CD4-positive, alpha-beta T cell (primary cell): ENCODE measurements around the gene BSDC1. TPM values are rescaled to one million over a fixed set of nuclear protein-coding genes. Genes with fewer than 3 reads are reported as not detected.

Source experiments
- ATAC-seq: fragments of 200-7000 bp; cut with Tn5 transposase; one replicate; pipeline ENCODE4 v1.10.0; 2022; ENCODE audit warnings: mild to moderate bottlenecking; ENCODE audit not compliant: poor library complexity
- CTCF ChIA-PET: fragments of 350-600 bp; sonication (Branson Sonifier 250); formaldehyde crosslinking; loops from one replicate; lab custom pipeline; 2021; ENCODE audit warnings: antibody characterized with exemption, inconsistent platforms; lab: Charles Lee
- POLR2A ChIA-PET: fragments of 350-600 bp; sonication (Branson Sonifier 250); formaldehyde crosslinking; loops from one replicate; lab custom pipeline; 2021; ENCODE audit warnings: antibody characterized with exemption, inconsistent platforms; lab: Charles Lee
- DNase-seq, 14 experiments: peaks; one replicate each; pipeline ENCODE4 v3.0.0-alpha.2; 2013 to 2020; ENCODE audit warnings: mixed read lengths in 2 of 14
- H3K27ac ChIP-seq, 2 donors: one replicate each; pipeline versions ENCODE4 v1.5.1 to v1.7.0; 2013; ENCODE audit warnings: low read length in 2 of 2, low read depth in 1 of 2, mild to moderate bottlenecking in 1 of 2
- H3K27me3 ChIP-seq, 2 experiments: 1 replicate in 1 of 2; 2 replicates in 1 of 2; pipeline versions ENCODE4 v1.6.1 to v1.7.0; 2013; ENCODE audit warnings: low read length in 2 of 2, control low read depth in 1 of 2, mild to moderate bottlenecking in 1 of 2, moderate library complexity in 1 of 2; ENCODE audit not compliant: insufficient read depth in 2 of 2, control insufficient read depth in 1 of 2
- H3K36me3 ChIP-seq: one replicate; pipeline ENCODE4 v1.6.1; 2013; ENCODE audit warnings: low read length, control low read depth; ENCODE audit not compliant: insufficient read depth
- H3K4me1 ChIP-seq: one replicate; pipeline ENCODE4 v1.6.1; 2013; ENCODE audit warnings: low read length, control low read depth; ENCODE audit not compliant: insufficient read depth
- H3K4me3 ChIP-seq: one replicate; pipeline ENCODE4 v1.5.1; 2013; ENCODE audit warnings: mild to moderate bottlenecking, low read length, moderate library complexity
- H3K9me3 ChIP-seq, 2 experiments: 1 replicate in 1 of 2; 2 replicates in 1 of 2; pipeline versions ENCODE4 v1.6.1 to v1.7.0; 2013; ENCODE audit warnings: low read length in 2 of 2, mild to moderate bottlenecking in 2 of 2, control low read depth in 1 of 2, moderate library complexity in 1 of 2; ENCODE audit not compliant: control insufficient read depth in 1 of 2, insufficient read depth in 1 of 2
- H3K27ac Mint-ChIP-seq: one replicate; pipeline ENCODE4 v1.8.0; 2020; ENCODE audit warnings: mixed read lengths
- H3K27me3 Mint-ChIP-seq: one replicate; pipeline ENCODE4 v1.8.0; 2021; ENCODE audit warnings: mixed read lengths
- H3K36me3 Mint-ChIP-seq: one replicate; pipeline ENCODE4 v1.8.0; 2021; ENCODE audit warnings: low read depth, mixed read lengths
- H3K4me1 Mint-ChIP-seq: one replicate; pipeline ENCODE4 v1.8.0; 2021; ENCODE audit warnings: low read depth, mixed read lengths
- H3K4me3 Mint-ChIP-seq: one replicate; pipeline ENCODE4 v1.8.0; 2020; ENCODE audit warnings: mild to moderate bottlenecking, mixed read lengths
- H3K9me3 Mint-ChIP-seq: one replicate; pipeline ENCODE4 v1.8.0; 2020; ENCODE audit warnings: mixed read lengths
- intact Hi-C, 2 experiments: fragments of 100-400 bp; cut with DNase I in 1 of 2; cut with micrococcal nuclease in 1 of 2; formaldehyde crosslinking; loops; one replicate each; pipeline versions ENCODE4 v1.15.1 to v1.9.0; 2023 to 2025; cut with DNase I, micrococcal nuclease
- total RNA-seq, 174 experiments: library from RNA in 2 of 174; stranded (reverse) in 2 of 174; gene quantifications; one replicate each; pipeline ENCODE4 v1.2.3 and lab custom pipeline; 2021 to 2026
- TF ChIP-seq, protein P1 (sequence below): fragments of 200-600 bp; IDR thresholded peaks from one replicate; pipeline ENCODE4 v1.8.0; 2022; ENCODE audit warnings: antibody characterized with exemption, mild to moderate bottlenecking

Gene BSDC1
- total RNA-seq, 2 experiments from 2014 or later: 186 to 190 TPM

DNA sequence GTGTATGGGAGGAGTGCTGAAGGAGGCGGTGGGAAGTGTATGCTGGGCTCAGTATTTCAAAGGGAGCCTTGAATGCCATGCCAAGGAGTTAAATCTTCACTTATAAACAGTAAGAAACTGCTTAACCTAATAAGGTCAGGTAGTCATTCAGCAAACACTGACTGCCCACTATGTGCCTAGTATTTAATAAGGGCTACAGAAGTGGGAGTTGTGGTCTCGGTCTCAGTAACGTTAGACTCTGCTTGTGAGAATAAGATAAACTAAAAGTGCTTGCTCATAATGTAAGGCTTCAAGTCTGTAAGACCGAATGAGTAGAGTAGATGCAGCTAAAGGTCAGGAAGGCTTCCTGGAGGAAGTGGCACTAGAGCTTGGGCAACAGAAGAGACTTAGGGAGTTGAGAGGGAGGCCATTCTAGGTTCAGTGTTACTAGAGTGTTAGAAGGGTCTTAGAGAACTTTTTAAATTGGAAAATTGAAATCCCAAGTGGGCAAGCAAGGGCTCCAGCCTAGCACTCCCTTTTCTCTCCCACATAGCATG lies 64.2 kb downstream of the BSDC1 start:
- Mint-ChIP-seq H3K27ac (no peak overlapping the region), H3K4me1 (peaks cover 35% of the 10 kb centered on the region), H3K9me3 (no peaks in the 10 kb centered on the region), H3K4me3 (peak overlapping the region; percentile 16), H3K27me3 (no peaks in the 10 kb centered on the region), H3K36me3 (peaks cover 92% of the 10 kb centered on the region)
- Histone ChIP-seq H3K4me1 (peaks cover 17% of the 10 kb centered on the region), H3K36me3 (peaks cover 85% of the 10 kb centered on the region), H3K4me3 (no peak overlapping the region), H3K27ac (no peak overlapping the region), H3K27me3 (no peaks in the 10 kb centered on the region), H3K9me3 (no peaks in the 10 kb centered on the region)
- no peak for ATAC-seq
- TF ChIP-seq, protein P1, sequence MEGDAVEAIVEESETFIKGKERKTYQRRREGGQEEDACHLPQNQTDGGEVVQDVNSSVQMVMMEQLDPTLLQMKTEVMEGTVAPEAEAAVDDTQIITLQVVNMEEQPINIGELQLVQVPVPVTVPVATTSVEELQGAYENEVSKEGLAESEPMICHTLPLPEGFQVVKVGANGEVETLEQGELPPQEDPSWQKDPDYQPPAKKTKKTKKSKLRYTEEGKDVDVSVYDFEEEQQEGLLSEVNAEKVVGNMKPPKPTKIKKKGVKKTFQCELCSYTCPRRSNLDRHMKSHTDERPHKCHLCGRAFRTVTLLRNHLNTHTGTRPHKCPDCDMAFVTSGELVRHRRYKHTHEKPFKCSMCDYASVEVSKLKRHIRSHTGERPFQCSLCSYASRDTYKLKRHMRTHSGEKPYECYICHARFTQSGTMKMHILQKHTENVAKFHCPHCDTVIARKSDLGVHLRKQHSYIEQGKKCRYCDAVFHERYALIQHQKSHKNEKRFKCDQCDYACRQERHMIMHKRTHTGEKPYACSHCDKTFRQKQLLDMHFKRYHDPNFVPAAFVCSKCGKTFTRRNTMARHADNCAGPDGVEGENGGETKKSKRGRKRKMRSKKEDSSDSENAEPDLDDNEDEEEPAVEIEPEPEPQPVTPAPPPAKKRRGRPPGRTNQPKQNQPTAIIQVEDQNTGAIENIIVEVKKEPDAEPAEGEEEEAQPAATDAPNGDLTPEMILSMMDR: no peak
- DNase-seq: no peak
- intact Hi-C loops: loop anchor here in 1 of 2 experiments (5.0 kb wide), 1 partner anchor 68 kb away; no protein-coding TSS in a partner anchor
- POLR2A ChIA-PET: interaction anchor here (1.4 kb wide), 1 partner anchor 8 kb away, joined by 4 read pairs; no protein-coding TSS in a partner anchor
- CTCF ChIA-PET: no interaction called here

DNA sequence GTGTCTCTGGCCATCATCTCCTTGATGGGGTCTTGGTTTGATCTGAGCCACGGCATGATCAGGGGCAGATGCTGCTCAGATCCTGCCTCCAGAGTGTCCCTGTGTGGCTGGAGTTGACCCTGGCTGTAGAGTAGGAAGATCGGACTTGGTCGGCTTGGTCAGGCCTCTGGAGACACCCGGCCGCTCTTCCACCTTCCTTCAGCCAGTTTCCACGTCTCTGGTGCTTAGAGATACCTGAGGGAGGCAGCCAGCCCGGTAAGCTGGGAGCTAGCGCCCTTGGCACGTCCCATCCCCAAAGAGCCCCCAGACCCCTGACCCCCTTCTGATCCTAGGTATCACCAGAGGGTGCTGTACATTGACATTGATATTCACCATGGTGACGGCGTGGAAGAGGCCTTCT lies 67.0 kb downstream of the BSDC1 start:
- DNase-seq (no peak), ATAC-seq (no peak)
- H3K27me3 Mint-ChIP-seq: no peaks in the 10 kb centered on the region
- H3K27ac ChIP-seq: no peak overlapping the region
- ChIA-PET POLR2A (no interaction called here), CTCF (no interaction called here)
- peaks cover 82% of the 10 kb centered on the region for H3K36me3 Mint-ChIP-seq
- no peak overlapping the region for H3K4me3 Mint-ChIP-seq
- TF ChIP-seq, protein P1: no peak
- intact Hi-C loops: no loop called here
- H3K4me1 Mint-ChIP-seq: peaks cover 38% of the 10 kb centered on the region
- no peak overlapping the region for H3K4me3 ChIP-seq
- H3K36me3 ChIP-seq: peaks cover 79% of the 10 kb centered on the region
- peaks cover 26% of the 10 kb centered on the region for H3K4me1 ChIP-seq
- no peaks in the 10 kb centered on the region for H3K9me3 ChIP-seq
- H3K27ac Mint-ChIP-seq: no peak overlapping the region
- no peaks in the 10 kb centered on the region for H3K27me3 ChIP-seq
- H3K9me3 Mint-ChIP-seq: no peaks in the 10 kb centered on the region

DNA sequence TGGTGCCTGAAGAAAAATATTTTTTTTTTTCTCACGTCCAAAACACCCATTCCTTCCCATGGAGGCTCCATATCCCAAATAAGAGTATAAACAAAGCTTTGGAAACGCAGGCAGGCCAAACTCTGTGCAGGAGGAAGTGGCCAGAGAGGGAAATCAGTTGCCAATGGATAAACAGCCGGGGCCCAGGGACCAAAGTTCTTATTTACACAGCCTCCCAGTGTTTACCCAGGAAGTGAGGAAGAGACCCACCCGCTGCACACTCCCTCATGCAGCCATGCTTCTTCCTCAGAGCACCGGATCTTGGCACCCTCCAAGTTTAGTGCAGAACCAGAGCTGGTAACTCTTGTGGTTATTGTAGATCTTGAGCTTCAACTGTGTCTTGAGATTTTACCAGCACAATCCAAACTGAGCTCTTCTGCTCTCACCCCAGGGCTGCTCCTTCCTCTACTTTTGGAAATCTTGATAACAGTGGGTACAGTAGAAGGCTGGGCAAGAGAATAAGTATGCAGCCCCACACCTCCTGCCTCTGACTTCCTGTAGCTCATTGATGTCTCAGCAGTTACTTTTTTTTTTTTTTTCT lies 72.4 kb downstream of the BSDC1 start:
- peaks cover 44% of the 10 kb centered on the region for H3K36me3 ChIP-seq
- CTCF ChIA-PET: interaction anchor here (0.7 to 3.0 kb wide), 6 partner anchors 14 to 121 kb away, joined by 3 to 10 read pairs (median 6); partner anchors contain the start of gene MARCKSL1
- TF ChIP-seq, protein P1: no peak
- H3K9me3 ChIP-seq: no peaks in the 10 kb centered on the region
- peak overlapping the region; percentile 82 for H3K27ac Mint-ChIP-seq
- intact Hi-C loops: loop anchor here in 1 of 2 experiments (1.0 kb wide), 1 partner anchor 30 kb away; the partner anchor contains the start of gene HDAC1
- H3K36me3 Mint-ChIP-seq: peaks cover 54% of the 10 kb centered on the region
- H3K9me3 Mint-ChIP-seq: no peaks in the 10 kb centered on the region
- H3K4me3 ChIP-seq: peak overlapping the region; percentile 25
- H3K27me3 ChIP-seq: no peaks in the 10 kb centered on the region
- ATAC-seq (peak; percentile 87), DNase-seq (peak in 10 of 14 experiments; percentile 7 to 70 (median 29))
- POLR2A ChIA-PET: interaction anchor here (0.7 to 5.0 kb wide), 33 partner anchors 9 to 1416 kb away, joined by 3 to 74 read pairs (median 4); partner anchors contain the start of genes BSDC1, CCDC28B, FAM167B and HDAC1
- H3K4me3 Mint-ChIP-seq: peak overlapping the region; percentile 62
- H3K27me3 Mint-ChIP-seq: no peaks in the 10 kb centered on the region
- peaks cover 62% of the 10 kb centered on the region for H3K4me1 ChIP-seq
- H3K4me1 Mint-ChIP-seq: peaks cover 51% of the 10 kb centered on the region
- H3K27ac ChIP-seq: peak overlapping the region; percentile 12 to 49
